Caki2 (cell line): Measurements from ENCODE around the gene RASA3. TPM values are rescaled to one million over a fixed set of nuclear protein-coding genes. Genes with fewer than 3 reads are reported as not detected.
"Not testable (repeated sequence)": the region's sequence is repeated elsewhere in the genome, so short reads cannot be mapped to it uniquely, and the experiment has no call there.

Source experiments
- DNase-seq: peaks from one replicate; pipeline ENCODE4 v3.0.0-alpha.2; 2015; ENCODE audit warnings: low read depth
- in situ Hi-C: cut with HindIII; loops from 2 replicates; pipeline ENCODE4 v1.10.0; 2016; ENCODE audit warnings: low sequenced_read_pairs, low pct_unique_long_range_greater_than_20kb, mixed read lengths
- total RNA-seq: library from RNA; depleted of rRNA; stranded (reverse); fragments of >200 nt; shearing (Covaris generic); gene quantifications from 2 replicates; pipeline ENCODE4 v1.2.3, GENCODE V29; 2014; ENCODE audit warnings: low replicate concordance

RASA3 gene
- total RNA-seq, 1 experiment from 2014 or later: 11.5 TPM

- in situ Hi-C loops: no loop called here
- no peak for DNase-seq
Observed at GRCh38 chr13:114000151-114001040, 132.0 kb downstream of the RASA3 start.

GRCh38 chr13:113999618-113999910 lies 132.9 kb downstream of the RASA3 start:
- DNase-seq: no peak
- in situ Hi-C loops: no loop called here

DNA sequence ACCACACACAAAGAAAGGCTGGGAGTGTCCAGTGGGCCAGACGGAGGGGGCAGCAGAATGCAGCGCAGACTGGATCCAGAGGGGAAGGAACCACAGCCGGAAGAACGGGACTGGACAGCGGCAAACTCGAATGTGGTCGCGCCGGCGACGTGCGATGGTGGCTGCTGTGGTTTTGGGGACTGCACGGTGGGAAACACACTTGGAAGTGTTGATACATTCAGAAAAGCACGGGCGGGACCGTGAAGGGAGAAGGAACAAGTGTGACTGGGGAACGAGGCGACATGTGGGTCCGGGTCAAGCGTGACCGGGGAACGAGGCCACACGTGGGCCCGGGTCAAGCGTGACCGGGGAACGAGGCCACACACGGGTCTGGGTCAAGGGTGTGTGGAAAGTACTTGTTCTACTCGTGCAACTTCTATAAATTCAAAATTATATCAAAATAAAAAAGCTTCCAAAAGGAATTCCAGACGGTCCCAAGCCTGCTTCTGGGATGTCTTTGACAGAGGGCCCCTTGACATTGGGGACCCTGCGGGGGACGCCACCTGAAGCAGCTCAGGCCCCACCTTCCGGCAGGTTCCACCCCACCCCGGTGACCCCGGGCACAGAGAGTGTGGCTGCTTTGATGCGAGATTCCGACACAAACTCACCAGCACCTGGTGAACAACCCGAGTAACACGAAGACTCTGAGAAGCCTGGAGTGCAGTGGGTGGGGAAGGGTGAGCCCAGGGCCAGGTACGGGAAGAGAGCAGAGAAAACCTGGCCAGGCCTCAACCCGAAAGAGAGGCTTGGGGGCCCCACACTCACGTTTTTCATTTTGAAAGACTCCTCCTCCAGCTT lies 133.4 kb downstream of the RASA3 start:
- in situ Hi-C loops: no loop called here

GRCh38 chr13:113997845-113998751 lies 134.3 kb downstream of the RASA3 start:
- no peak for DNase-seq
- in situ Hi-C loops: no loop called here

More for the DNA sequence above, 133.4 kb downstream of the RASA3 start:
- DNase-seq: no peak

- in situ Hi-C loops: no loop called here
- DNase-seq: no peak
Observed at GRCh38 chr13:113996912-113997745, 135.3 kb downstream of the RASA3 start.

DNA sequence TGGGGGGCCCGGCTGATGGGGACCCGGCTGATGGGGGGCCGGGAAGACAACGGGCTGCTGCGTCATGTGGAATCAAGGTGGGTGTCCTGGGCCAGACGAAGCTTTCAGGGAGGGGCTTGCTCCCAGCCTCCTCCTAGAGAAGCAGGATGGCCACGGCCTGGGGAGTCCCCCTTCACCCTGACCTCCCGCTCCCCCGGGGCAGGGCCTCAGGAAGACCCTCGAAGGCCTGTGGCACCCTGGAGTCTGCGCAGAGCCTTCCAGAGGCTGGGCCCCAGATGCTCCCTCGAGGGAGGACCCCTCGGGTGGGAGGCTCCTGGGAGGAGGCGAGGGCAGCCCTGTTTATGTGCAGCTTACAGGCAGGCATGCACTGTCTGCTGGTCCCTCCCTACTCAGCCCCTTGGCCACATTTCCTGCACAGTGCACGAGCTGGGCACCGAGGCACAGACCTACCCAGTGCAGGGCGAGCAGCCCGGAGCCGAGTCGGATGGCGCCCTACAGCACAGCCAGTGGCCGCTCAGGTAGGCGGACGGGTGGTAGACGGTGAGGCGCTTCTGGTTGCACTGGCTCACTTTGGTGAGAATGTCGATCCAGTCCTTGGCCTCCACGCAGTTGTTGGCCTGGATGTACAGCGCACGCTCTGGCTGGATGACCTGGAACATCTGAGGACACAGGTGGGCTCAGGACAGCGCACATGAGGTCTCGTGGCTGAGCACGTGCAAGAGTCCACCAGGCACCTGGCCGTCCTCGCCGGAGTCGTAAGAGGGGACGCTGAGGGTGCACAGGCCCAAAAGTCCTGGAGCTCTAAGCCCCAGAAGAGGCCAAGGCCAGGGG lies 136.1 kb downstream of the RASA3 start:
- no peak for DNase-seq
- in situ Hi-C loops: no loop called here

DNA sequence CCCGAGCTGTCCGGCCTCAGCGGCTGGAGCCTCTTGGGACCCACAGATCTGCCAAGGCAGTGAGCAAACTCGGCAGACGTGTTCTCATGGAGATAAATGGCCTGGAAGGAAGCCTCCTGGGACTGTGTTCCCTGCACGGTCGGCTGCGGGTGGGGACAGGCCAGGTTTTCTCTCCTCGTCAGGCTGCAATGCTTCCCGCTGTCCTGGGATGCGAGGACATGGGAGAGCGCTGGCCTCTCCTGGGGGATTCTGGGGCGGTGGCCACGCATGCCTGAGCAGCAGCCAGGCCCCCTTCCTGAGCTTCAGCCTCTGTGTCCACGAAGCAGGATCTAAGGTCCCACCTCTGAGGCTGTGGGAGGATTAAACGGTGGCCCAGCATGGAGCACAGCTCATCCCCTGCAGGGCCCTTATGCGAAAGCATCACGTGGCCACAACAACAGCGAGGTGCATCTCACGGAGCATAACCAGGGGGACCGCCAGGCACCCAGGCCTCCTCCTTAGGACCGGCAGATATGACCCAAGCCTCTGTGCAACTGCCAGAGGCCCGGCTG lies 137.3 kb downstream of the RASA3 start:
- in situ Hi-C loops: no loop called here
- DNase-seq: no peak

GRCh38 chr13:113992276-113993005 lies 140.0 kb downstream of the RASA3 start:
- in situ Hi-C loops: no loop called here
- DNase-seq: no peak

DNA sequence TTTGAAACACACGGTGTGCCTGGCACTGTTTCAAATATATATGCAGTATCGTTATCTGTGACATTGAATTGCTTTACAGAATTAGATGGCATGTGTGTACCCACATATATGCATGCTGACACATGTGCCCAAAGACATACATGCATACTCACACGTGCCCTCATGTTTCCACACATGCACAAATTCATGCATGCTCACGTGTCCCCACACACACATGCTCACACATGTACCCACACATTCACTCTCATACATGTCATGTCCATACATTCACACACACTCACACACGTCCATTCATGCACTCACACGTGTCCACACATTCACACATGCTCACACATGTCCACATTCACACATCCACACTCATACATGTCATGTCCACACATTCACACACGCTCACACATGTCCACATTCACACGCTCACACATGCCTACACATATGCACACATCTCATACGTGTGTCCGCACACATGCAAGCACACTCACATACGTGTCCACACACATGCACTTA lies 140.7 kb downstream of the RASA3 start:
- in situ Hi-C loops: no loop called here
- DNase-seq: no peak

DNA sequence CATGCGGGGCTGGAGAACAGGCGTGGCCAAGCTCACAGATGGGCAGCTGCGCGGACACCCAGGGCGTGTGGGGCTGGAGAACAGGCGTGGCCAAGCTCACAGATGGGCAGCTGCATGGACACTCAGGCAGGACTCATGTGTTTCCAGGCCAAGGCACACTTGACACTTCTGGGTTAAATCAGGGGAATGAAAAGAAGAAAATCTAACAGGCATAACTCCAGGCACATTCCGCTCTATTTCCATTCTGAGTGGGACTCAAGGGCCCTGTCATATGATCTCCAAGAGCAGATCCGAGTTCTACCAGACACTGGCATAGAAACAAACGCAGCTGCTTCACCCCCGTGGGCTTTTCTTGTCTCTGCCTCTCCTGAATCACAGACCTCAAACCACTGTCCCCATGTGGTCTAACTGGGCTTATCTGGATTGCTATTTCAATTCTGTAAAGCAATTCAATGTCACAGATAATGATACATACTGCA lies 141.2 kb downstream of the RASA3 start:
- no peak for DNase-seq
- in situ Hi-C loops: no loop called here

DNA sequence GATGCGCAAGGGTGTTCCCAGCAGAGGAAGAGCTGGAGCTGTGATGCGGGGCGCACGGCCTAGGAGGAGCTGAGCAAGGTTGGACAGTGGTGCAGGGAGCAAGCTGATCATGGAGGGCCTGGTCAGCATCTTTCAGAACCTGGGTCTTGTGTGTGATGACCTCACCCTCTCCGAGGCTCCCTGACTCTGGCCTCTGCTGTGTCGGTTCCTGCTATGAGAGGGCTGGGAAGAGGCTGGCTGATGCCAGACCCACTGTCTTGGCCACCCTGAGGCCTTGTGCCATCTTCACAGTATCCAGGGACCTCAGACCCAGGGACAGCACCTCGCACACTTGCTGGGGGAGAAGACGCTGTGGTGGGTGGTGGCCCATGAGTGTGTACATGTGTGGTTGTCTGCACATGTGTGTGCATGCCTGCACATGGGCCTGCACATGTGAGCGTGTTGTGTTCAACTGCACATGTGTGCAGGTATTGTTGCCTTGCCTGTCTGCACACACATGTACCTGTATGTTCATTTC lies 142.0 kb downstream of the RASA3 start:
- in situ Hi-C loops: no loop called here
- no peak for DNase-seq

DNA sequence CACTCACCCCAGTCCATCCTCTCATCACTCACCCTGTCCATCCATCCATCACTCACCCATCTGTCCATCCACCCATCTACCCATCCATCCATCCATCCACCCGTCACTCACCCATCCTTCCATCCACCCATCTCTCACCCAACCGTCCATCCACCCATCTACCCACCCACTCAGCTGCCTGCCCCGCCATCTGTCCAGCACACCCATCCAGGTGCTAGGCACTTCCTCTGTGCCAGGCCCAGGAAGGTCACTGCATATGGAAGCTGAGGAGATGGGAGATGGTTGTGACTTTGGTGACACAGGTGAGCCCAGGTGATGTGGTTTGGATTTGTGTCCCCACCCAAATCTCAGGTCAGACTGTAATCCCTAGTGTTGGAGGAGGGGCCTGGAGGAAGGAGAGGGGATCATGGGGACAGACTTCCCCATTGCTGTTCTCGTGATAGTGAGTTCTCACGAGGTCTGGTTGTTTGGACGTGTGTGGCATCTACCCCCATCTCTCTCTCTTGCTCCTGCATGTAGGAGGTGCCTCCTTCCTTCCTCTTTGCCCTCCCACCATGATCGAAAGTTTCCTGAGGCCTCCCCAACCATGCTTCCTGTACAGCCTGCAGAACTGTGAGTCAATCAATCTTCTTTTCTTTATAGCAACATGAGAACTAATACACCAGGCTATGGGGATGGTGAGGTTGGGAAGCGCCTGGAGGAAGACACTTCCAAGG lies 142.7 kb downstream of the RASA3 start:
- in situ Hi-C loops: no loop called here
- no peak for DNase-seq

DNA sequence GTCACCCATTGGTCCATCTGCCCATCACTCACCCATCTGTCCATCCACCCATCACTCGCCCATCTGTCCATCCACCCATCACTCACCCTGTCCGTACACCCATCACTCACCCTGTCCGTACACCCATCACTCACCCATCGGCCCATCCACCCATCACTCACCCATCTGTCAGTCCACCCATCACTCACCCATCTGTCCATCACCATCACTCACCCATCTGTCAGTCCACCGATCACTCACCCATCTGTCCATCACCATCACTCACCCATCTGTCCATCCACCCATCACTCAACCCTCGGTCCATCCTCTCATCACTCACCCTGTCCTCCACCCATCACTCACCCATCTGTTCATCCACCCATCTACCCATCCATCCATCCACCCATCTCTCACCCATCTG lies 143.6 kb downstream of the RASA3 start:
- in situ Hi-C loops, DNase-seq: not testable (repeated sequence)

- in situ Hi-C loops: no loop called here
- DNase-seq: no peak
Observed at GRCh38 chr13:113982296-113982661, 150.1 kb downstream of the RASA3 start.
